Thoracic aorta (tissue), 2 donors: Measurements from ENCODE around the gene SMCR8. TPM values are rescaled to one million over a fixed set of nuclear protein-coding genes. Genes with fewer than 3 reads are reported as not detected.

ENCODE experiments used
- ATAC-seq: fragments of 150-250 bp; one replicate; pipeline ENCODE4 v1.8.0; 2017; ENCODE audit warnings: low read depth; ENCODE audit not compliant: insufficient number of reproducible peaks, low FRiP score
- DNase-seq: peaks from one replicate; pipeline ENCODE4 v3.0.0-alpha.2; 2020; ENCODE audit warnings: low spot score
- H3K27ac ChIP-seq, 2 donors: fragments of 200-600 bp; sonication (generic); 1 replicate in 1 of 2; 2 replicates in 1 of 2; pipeline ENCODE4 v1.5.1; 2016; ENCODE audit warnings: mild to moderate bottlenecking in 2 of 2, moderate library complexity in 2 of 2
- H3K27me3 ChIP-seq: fragments of 200-600 bp; sonication (generic); replicated peaks from 2 replicates; pipeline ENCODE4 v1.6.0; 2016; ENCODE audit warnings: mild to moderate bottlenecking; ENCODE audit not compliant: insufficient read depth
- H3K36me3 ChIP-seq: fragments of 200-600 bp; sonication (generic); one replicate; pipeline ENCODE4 v1.5.1; 2016
- H3K4me1 ChIP-seq, 2 donors: fragments of 200-600 bp; sonication (generic); 1 replicate in 1 of 2; 2 replicates in 1 of 2; pipeline versions ENCODE4 v1.5.1 to v1.6.0; 2016; ENCODE audit warnings: low read depth in 2 of 2, mild to moderate bottlenecking in 1 of 2; ENCODE audit not compliant: control insufficient read depth in 1 of 2
- H3K4me3 ChIP-seq: fragments of 200-600 bp; sonication (generic); 2 replicates; pipeline ENCODE4 v1.5.1; 2016; ENCODE audit warnings: mild to moderate bottlenecking
- H3K9me3 ChIP-seq: fragments of 200-600 bp; sonication (generic); 2 replicates; pipeline ENCODE4 v1.5.1; 2016
- total RNA-seq, 2 donors: library from RNA; depleted of rRNA; stranded (reverse); fragments of >200 nt; gene quantifications; one replicate each; pipeline versions ENCODE4 v1.1.0 to v1.2.3, GENCODE V29; 2016
- TF ChIP-seq, protein P1 (sequence below): fragments of 200-600 bp; sonication (generic); IDR thresholded peaks from one replicate; pipeline ENCODE4 v1.5.1; 2019; ENCODE audit warnings: antibody characterized with exemption

SMCR8 gene
- total RNA-seq, 2 donors from 2014 or later = 12.6 to 21.5 TPM

DNA sequence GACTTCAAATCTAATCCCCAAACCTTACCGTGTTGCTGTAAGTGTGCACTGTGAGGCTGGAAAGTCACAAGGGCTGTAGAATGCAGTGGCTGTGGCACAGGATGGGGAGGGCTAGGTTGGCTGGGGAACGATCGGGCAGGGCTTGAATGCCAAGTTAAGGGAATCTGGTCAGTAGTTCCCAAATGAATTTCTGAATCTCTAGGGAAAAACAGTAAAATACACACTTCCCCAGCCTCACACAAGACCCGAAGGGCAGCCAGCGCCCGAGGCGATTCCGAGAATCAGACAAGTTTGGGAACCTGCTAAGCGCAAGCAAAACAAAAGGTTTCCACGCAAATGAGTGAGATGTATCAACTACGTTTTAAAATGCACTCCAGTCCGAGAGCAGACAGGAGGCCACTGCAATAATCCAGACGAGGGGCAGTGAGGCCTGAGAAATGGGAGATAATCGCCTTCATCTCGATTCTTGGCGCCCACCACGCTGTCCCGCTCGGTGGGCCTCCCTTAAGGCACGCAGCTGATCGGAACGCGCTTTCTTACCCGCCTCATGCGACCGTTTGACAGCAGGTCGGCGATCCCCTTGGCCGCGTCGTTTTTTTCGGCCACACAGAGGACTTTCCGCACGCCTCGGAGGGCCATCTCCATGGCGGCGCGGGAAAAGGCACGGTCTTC is 898 bp upstream of the SMCR8 start:
- Histone ChIP-seq H3K36me3 (no peaks in the 10 kb centered on the region), H3K4me3 (peak overlapping the region; percentile 91), H3K27me3 (no peaks in the 10 kb centered on the region), H3K9me3 (no peaks in the 10 kb centered on the region), H3K4me1 (peaks cover 31 to 58% of the 10 kb centered on the region in 2 donors), H3K27ac (peak overlapping the region; percentile 87 to 91)
- TF ChIP-seq, protein P1, sequence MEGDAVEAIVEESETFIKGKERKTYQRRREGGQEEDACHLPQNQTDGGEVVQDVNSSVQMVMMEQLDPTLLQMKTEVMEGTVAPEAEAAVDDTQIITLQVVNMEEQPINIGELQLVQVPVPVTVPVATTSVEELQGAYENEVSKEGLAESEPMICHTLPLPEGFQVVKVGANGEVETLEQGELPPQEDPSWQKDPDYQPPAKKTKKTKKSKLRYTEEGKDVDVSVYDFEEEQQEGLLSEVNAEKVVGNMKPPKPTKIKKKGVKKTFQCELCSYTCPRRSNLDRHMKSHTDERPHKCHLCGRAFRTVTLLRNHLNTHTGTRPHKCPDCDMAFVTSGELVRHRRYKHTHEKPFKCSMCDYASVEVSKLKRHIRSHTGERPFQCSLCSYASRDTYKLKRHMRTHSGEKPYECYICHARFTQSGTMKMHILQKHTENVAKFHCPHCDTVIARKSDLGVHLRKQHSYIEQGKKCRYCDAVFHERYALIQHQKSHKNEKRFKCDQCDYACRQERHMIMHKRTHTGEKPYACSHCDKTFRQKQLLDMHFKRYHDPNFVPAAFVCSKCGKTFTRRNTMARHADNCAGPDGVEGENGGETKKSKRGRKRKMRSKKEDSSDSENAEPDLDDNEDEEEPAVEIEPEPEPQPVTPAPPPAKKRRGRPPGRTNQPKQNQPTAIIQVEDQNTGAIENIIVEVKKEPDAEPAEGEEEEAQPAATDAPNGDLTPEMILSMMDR = no peak
- DNase-seq = no peak
- no peak for ATAC-seq

GRCh38 chr17:18315562-18315922 is 449 bp downstream of the SMCR8 start:
- TF ChIP-seq, protein P1 = no peak
- no peaks in the 10 kb centered on the region for H3K36me3 ChIP-seq
- H3K9me3 ChIP-seq = no peaks in the 10 kb centered on the region
- H3K27me3 ChIP-seq = no peaks in the 10 kb centered on the region
- ATAC-seq (no peak), DNase-seq (no peak)
- peak overlapping the region; percentile 91 for H3K4me3 ChIP-seq
- H3K27ac ChIP-seq = peak overlapping the region; percentile 87 to 91
- peaks cover 31 to 71% of the 10 kb centered on the region in 2 donors for H3K4me1 ChIP-seq

GRCh38 chr17:18315961-18316360 is 868 bp downstream of the SMCR8 start:
- TF ChIP-seq, protein P1 = no peak
- Histone ChIP-seq H3K36me3 (no peaks in the 10 kb centered on the region), H3K4me1 (peaks cover 31 to 71% of the 10 kb centered on the region in 2 donors), H3K9me3 (no peaks in the 10 kb centered on the region), H3K4me3 (peak overlapping the region; percentile 91), H3K27ac (peak overlapping the region; percentile 87 to 91), H3K27me3 (no peaks in the 10 kb centered on the region)
- DNase-seq (no peak), ATAC-seq (no peak)

DNA sequence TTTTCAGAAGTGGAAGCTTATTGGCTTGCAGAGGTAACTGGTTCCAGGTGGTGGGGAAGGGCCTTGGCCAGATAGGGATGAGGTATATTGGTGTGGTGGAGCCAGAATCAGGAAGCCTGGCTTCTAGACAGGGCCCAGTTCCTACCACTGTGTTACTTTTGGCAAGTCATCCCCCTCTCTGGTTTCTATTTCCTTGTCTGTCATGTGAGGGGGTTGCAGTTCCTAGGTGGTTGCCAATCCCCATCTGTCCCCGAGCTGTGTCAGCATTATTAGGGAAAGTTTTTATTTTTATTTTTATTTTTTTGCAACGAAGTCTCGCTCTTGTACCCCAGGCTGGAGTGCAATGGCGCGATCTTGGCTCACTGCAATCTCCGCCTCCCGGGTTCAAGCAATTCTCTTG is 3.0 kb downstream of the SMCR8 start:
- no peak overlapping the region for H3K27ac ChIP-seq
- TF ChIP-seq, protein P1 = no peak
- peak overlapping the region; percentile 18 for H3K4me3 ChIP-seq
- no peaks in the 10 kb centered on the region for H3K9me3 ChIP-seq
- H3K27me3 ChIP-seq = no peaks in the 10 kb centered on the region
- DNase-seq (no peak), ATAC-seq (no peak)
- peaks cover 8% of the 10 kb centered on the region for H3K36me3 ChIP-seq
- peaks cover 31 to 59% of the 10 kb centered on the region in 2 donors for H3K4me1 ChIP-seq

DNA sequence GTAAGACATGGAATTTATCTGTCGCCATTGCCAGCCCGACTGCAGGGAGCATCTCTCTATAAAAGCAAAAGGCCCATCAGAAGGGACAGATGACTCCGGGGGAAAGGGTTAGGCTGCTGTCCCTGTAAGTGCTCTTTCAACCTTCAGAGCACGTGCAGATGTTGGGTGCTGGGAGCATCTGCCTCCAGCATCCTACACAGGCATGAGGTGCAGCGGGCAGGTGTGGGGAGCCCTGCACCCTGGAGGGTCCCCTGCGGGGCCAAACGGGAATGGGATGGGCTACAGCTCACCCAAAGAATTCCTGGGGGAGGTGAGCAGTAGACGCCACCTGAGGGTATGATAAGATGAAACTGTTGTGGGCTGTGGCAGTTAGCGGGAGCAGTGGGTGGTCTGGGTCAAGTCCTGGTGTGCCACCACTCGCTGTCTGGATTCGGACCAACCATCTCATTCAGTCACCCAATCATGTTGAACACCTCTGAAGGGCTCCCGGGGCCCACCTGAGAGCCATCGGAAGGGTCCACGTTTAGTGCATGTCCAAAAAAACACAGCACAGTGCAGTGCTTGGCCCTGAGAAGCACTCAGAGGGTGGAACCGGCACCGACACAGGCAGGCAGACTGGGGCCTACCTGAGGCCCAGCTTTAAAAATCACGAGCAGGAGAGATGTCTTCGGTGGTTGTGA is 3.8 kb downstream of the SMCR8 start:
- TF ChIP-seq, protein P1 = no peak
- Histone ChIP-seq H3K36me3 (peaks cover 15% of the 10 kb centered on the region), H3K27ac (no peak overlapping the region), H3K9me3 (no peaks in the 10 kb centered on the region), H3K4me3 (peak overlapping the region; percentile 18), H3K27me3 (no peaks in the 10 kb centered on the region), H3K4me1 (peaks cover 24 to 51% of the 10 kb centered on the region in 2 donors)
- ATAC-seq (no peak), DNase-seq (no peak)
